ENCODE results near the gene ZNF621.

- TF ChIP-seq POLR2A (IDR thresholded peaks at IDR 0.05; ENCODE audit: low read length) (no peak), CTCF (IDR thresholded peaks at IDR 0.05) (no peak), REST (IDR thresholded peaks at IDR 0.05) (no peak), CHD4 (IDR thresholded peaks at IDR 0.05; ENCODE audit: borderline replicate concordance) (no peak), SMC3 (IDR thresholded peaks at IDR 0.05) (no peak), HDAC2 (IDR thresholded peaks at IDR 0.05) (no peak)
Measured at GRCh38 chr3:40494698-40495097, 30.1 kb upstream of the ZNF621 start.
